GM12891 (cell line): ENCODE measurements around the gene CNTLN.

Source experiments
- POLR2A ChIP-seq: IDR thresholded peaks from 2 replicates; pipeline ENCODE4 v1.6.1; 2011; ENCODE audit warnings: low read depth, low read length, control low read depth
- POLR2AphosphoS5 ChIP-seq: IDR thresholded peaks from 2 replicates; pipeline ENCODE4 v1.6.1; 2011; ENCODE audit warnings: low read depth, low read length, control low read depth

DNA sequence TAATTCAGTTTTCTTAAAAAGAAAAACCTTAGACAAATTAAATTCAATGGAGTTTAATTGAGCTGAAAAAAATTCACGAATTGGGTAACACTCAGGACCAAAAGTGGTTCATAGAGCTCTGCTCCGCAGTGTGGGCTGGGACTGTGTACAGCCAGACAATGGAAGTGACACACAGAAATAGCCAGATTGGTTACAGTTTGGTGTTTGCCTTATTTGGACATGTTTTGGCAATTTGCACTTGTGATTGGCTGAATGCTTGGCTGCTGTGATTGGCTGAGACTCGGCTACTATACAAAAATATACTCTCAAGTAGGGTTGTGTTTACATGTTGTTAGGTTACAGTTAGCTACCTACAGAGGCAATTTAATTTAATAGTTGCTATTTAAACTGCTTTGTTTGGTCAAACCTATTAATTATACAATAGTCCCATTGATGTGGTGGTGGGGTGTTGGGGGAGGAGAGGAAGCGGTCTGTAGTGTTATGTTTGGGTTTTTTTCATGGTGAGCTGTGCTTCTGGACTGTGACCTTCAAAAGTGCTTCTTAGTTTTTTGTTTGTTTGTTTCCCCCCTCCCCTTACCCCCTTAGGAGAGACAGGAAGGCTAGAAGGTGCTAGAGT lies 95.2 kb downstream of the CNTLN start:
- TF ChIP-seq POLR2AphosphoS5: no peak
- no peak for TF ChIP-seq POLR2A
